GM18511 (cell line): Measurements from ENCODE around the gene LINGO4.
"Not testable (repeated sequence)": the region's sequence is repeated elsewhere in the genome, so short reads cannot be mapped to it uniquely, and the experiment has no call there.

Source experiments
- ATAC-seq: cut with Tn5 transposase; IDR thresholded peaks from one replicate; pipeline ENCODE4 v1.9.1; 2021; ENCODE audit warnings: mild to moderate bottlenecking, moderate library complexity; ENCODE audit not compliant: unreplicated experiment

Gene LINGO4

GRCh38 chr1:151790071-151790939 lies 14.9 kb downstream of the LINGO4 start, which contains the start of gene TDRKH:
Gene TDRKH (minus strand): TSS chr1:151790500. CDS start chr1:151783022, 7,478 bp downstream.
- ATAC-seq, result peak; percentile 96

GRCh38 chr1:151787689-151788088 lies 17.5 kb downstream of the LINGO4 start:
- no peak for ATAC-seq

DNA sequence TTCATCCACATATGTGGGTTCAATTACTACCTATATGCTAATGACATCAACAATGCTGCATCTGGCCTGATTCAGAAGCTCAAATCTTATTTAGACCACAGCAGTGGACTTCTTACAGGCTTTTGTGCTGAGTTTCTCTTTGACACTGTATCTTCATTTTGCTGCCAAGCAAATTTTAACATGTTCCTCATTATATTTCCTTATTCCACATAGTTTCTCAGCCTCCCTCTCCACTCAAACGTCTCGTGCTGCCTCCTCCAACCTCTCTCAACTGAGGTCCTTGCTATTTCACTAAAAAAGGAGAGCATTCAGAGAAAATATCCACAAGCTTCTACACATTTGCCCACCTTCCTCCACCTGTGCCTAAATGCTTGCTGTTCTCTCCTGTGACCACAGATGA lies 21.4 kb downstream of the LINGO4 start:
- ATAC-seq, result no peak

- ATAC-seq, result no peak
Observed at GRCh38 chr1:151782741-151783140, 22.5 kb downstream of the LINGO4 start.

GRCh38 chr1:151782026-151782425 lies 23.2 kb downstream of the LINGO4 start:
- ATAC-seq, result not testable (repeated sequence)

GRCh38 chr1:151780736-151781135 lies 24.5 kb downstream of the LINGO4 start:
- not testable (repeated sequence) for ATAC-seq

- no peak for ATAC-seq
Observed at GRCh38 chr1:151779852-151780251, 25.4 kb downstream of the LINGO4 start.

- no peak for ATAC-seq
Observed at GRCh38 chr1:151777317-151777716, 27.9 kb downstream of the LINGO4 start.

DNA sequence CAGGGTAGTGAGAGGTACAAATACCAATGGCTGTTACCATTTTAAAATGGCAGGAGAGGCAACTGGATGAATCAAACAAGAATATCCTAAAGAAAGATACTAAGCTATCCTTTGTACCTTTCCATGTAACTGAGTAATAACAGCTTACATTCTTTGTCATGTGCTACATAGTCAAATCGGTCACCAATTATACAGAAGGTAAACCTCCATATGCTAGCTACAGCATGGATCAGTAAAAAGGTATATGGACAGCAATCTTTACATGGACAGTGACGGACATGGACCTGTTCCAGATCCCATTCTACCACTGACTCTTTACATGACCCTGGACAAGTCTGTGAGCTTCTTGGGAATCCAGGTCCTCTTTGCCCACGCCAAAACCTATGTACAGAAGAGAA lies 28.6 kb downstream of the LINGO4 start:
- no peak for ATAC-seq

GRCh38 chr1:151775894-151776664 lies 29.1 kb downstream of the LINGO4 start:
- ATAC-seq, result no peak

GRCh38 chr1:151774256-151774922 lies 30.8 kb downstream of the LINGO4 start:
- ATAC-seq, result no peak

DNA sequence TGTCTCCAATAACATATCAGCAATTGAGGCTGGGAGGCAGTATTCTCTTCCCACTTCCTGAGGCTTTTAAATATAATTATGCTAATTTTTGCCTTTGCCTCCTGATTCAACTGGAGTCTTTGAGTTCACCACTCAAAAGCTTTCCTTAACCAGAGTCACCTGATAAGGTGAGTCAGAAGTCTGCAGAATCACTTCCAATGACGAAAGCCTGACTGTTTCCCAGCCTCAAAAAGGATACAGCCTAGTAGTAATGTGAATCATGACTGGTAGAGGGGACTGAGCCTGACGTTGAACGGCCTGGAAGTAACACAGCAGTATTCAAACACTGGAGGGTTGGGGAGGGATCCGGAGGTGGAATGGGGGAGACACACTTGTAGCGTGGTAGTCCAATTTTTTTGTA lies 31.5 kb downstream of the LINGO4 start:
- ATAC-seq, result no peak

DNA sequence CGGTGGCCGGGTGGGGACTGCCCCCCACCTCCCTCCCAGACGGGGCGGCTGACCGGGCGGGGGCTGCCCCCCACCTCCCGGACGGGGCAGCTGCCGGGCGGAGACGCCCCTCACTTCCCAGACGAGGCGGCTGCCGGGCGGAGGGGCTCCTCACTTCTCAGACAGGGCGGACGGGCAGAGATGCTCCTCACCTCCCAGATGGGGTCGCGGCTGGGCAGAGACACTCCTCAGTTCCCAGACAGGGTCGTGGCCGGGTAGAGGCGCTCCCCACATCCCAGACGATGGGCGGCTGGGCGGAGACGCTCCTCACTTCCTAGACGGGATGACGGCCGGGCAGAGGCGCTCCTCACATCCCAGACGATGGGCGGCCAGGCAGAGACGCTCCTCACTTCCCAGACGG lies 35.9 kb downstream of the LINGO4 start:
- not testable (repeated sequence) for ATAC-seq

- not testable (repeated sequence) for ATAC-seq
Observed at GRCh38 chr1:151768351-151769066, 36.7 kb downstream of the LINGO4 start.

DNA sequence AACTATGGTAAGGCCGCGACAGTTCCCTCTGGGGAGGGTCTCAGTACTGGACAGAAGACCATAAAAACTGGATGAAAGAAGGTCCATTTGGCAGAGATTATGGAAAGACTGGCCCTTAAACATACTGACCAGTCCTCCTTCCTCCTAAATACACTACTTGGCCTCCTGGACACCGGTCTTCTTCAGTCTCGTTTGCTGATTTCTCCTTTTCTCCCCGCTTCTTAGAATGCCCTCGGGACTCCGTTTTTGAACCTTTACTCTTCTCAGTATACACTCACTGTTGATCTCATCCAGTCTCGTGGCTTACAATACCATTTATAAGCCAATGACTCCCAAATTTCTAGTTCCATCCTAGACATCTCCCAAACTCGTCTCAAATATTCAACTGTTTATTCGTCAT lies 41.2 kb downstream of the LINGO4 start:
- ATAC-seq, result no peak

DNA sequence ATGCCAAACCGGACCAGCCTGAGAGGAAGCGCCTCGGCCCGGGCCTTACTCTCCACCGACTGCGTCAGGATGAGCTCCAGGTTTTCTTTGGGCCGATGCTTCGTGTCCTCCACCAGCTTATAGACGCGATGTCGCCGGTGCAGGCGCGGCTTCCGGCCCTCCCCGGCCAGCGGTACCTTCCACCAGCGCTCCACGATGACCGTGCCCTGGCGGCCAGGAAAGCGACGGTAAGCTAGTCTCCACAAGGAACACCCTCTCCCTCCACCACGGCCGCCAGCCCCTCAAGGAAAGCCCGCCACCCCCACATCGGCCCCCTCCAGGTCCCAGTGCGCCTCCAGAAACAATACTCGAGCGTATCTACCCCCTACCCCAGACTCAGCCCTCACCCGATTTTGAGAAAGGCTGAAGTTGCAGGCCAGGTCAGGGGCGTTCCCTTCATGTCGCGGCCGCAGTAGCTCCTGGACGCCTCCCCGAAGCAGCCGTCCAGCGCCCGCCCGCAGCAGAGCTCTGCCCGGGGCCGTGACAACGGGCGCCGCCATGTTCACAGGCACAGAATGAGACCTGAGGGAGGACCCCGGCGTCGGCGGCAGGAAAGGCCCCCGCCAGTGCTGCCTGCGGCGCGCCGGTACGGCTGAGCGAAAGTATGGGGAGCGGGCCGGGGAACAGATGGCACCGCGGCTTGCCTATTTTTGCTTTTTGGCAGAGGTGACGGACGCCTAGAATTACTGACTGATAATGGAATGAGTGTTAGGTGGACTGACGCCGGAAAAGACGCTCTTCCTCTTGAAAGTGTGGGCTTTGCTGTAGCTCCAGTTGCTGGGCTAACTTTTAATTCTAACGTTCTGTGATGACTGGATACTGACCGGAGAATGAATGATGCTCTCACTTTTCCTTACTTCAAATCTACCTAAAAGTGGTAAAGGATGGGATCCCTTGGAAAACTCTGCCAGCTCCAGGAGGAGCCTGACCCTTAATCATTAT lies 42.0 kb downstream of the LINGO4 start, which contains the start of gene MRPL9:
TSS of gene MRPL9 (minus strand) at position 556 of the 981 bp plus-strand sequence. CDS start at position 539, 17 bp downstream.
- ATAC-seq, result peak; percentile 98

GRCh38 chr1:151760597-151761385 lies 44.4 kb downstream of the LINGO4 start:
- ATAC-seq, result no peak

GRCh38 chr1:151759241-151759640 lies 46.0 kb downstream of the LINGO4 start:
- ATAC-seq, result no peak

DNA sequence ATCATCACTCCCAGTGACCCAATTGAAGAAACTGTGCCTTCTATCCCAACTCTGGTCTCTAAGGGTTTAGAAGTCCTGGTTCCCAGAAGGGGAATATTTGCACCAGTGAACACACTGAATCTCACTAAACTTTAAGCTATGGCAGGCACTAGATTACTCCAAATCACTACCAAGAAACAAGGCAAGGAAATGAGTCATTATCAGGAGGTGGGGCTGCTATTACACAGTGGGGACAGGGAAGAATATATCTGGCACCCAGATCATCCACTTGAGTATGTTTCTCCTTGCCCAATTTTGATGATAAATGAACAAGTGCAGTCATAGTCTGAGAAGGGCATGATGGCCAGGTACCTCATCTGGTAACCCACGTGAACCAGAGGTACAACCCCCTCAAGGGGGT lies 48.9 kb downstream of the LINGO4 start:
- ATAC-seq, result no peak
